AG04449 (cell line): ENCODE results near the gene ATP8A2.

Source experiments
- CTCF ChIA-PET: fragments of 350-600 bp; formaldehyde crosslinking; extraction: SDS; loops from one replicate; lab custom pipeline; 2021; ENCODE audit warnings: antibody characterized with exemption; lab: Yijun Ruan, JAX
- POLR2A ChIA-PET: fragments of 400-600, 350-600 bp; formaldehyde crosslinking; extraction: SDS; loops from one replicate; lab custom pipeline; 2020; ENCODE audit warnings: antibody characterized with exemption, inconsistent platforms; lab: Yijun Ruan, JAX
- DNase-seq: peaks from one replicate; pipeline ENCODE4 v3.0.0-alpha.2; 2010; ENCODE audit warnings: low read depth, low spot score
- H3K4me3 ChIP-seq: 2 replicates; pipeline ENCODE4 v1.5.1; 2011; ENCODE audit warnings: low read depth, mild to moderate bottlenecking, control low read depth, low read length
- TF ChIP-seq, protein P1 (sequence below): IDR thresholded peaks from one replicate; pipeline ENCODE4 v1.5.1; 2011; ENCODE audit warnings: mild to moderate bottlenecking, moderate library complexity, low read length, control low read depth, inconsistent platforms; ENCODE audit not compliant: insufficient read depth; ENCODE audit errors: missing control alignments

Gene ATP8A2

DNA sequence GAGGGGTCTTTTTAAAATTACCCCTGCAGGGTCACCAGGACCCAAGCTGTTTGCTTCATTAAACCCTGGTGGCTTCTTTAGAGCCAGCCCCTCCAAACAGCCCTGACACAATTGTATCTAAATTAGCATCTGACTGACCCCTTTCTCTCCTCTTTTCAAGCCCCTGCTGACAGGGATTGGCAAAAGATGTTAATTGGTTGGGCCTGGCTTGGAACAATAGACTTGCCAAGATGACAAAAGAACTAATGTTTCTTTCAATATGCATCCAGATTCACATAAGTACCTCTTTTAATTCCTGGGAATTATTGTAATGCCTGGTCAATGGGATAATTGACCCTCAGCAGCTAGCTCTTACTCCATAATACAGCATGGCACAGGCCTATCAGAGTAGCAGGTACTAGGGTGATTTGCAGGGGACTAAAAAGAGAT, 539.2 kb downstream of the ATP8A2 start:
- H3K4me3 ChIP-seq: no peak overlapping the region
- ChIA-PET POLR2A (no interaction called here), CTCF (no interaction called here)
- DNase-seq: no peak
- TF ChIP-seq, protein P1, sequence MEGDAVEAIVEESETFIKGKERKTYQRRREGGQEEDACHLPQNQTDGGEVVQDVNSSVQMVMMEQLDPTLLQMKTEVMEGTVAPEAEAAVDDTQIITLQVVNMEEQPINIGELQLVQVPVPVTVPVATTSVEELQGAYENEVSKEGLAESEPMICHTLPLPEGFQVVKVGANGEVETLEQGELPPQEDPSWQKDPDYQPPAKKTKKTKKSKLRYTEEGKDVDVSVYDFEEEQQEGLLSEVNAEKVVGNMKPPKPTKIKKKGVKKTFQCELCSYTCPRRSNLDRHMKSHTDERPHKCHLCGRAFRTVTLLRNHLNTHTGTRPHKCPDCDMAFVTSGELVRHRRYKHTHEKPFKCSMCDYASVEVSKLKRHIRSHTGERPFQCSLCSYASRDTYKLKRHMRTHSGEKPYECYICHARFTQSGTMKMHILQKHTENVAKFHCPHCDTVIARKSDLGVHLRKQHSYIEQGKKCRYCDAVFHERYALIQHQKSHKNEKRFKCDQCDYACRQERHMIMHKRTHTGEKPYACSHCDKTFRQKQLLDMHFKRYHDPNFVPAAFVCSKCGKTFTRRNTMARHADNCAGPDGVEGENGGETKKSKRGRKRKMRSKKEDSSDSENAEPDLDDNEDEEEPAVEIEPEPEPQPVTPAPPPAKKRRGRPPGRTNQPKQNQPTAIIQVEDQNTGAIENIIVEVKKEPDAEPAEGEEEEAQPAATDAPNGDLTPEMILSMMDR: no peak

DNA sequence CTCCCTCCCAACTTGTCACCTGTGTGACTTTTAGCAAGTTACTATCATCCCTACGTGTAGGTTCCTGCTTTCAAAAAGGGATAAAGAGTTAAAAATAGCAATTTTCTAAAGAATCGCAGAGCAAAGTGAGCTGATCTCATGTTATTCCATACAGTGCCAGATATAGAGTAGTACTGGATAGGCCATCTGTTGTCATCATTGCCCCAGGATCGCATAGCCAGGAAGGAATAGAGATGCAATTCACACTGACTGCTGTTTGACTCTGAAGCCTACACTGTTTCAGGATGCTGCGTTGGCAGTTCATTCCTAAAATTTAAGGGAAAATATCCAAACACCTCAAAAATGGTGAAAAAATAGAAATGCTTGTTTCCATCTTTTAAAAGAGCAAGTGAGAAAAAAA, 541.2 kb downstream of the ATP8A2 start:
- no peak overlapping the region for H3K4me3 ChIP-seq
- POLR2A ChIA-PET: no interaction called here
- DNase-seq: no peak
- TF ChIP-seq, protein P1: no peak
- CTCF ChIA-PET: no interaction called here

DNA sequence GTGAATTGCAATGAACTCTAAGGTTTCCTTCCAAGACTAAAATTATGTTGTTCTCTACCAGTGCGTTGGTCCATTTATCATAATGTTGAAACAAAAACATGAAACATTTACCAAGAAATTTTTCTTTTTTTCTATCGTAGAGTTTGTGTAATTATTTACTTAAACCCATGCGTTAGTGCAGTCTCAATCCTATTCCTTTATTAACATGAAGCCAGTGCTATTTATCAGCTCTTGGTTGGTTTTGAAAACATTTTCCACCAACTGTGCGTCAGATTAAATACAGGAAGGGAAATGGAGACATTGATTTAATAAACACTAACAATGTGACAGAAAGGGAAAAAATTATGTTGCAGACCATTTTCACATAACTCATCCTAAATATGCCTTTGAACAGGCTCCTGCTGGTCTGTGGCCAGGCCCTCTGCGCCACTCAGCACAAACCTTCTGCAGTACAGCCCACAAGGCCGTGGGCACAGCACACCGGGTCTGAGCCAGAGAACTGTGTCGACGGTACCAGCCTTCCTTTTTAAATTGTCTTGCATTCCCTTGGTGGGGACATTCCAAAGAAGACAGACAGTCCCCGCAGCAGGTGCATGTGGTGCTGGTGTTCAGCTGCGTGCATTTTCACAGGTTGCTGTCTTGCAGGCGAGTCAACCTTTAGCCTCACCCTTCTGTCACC, 544.2 kb downstream of the ATP8A2 start:
- ChIA-PET POLR2A (no interaction called here), CTCF (no interaction called here)
- H3K4me3 ChIP-seq: no peak overlapping the region
- DNase-seq: no peak
- TF ChIP-seq, protein P1: no peak

DNA sequence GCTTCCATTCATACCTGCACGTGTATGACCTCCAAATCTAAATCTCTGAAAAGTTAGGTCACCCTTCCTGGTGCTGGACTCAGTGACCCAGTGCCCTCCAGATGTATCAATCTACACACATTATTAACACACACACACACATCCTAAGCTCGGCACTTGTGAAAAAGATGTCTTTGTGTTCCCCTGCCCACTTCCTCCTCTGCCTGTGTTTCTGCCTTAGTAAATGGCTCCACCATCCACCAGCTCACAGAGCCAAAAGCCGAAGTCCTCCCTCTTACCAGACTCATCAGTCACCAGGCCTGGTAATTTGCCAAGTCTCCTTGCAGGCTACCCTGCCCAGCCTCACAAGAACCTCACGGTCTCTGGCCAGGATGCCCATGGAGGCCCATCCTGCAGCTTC, 548.5 kb downstream of the ATP8A2 start:
- CTCF ChIA-PET: no interaction called here
- DNase-seq: no peak
- no peak overlapping the region for H3K4me3 ChIP-seq
- TF ChIP-seq, protein P1: no peak
- POLR2A ChIA-PET: no interaction called here

DNA sequence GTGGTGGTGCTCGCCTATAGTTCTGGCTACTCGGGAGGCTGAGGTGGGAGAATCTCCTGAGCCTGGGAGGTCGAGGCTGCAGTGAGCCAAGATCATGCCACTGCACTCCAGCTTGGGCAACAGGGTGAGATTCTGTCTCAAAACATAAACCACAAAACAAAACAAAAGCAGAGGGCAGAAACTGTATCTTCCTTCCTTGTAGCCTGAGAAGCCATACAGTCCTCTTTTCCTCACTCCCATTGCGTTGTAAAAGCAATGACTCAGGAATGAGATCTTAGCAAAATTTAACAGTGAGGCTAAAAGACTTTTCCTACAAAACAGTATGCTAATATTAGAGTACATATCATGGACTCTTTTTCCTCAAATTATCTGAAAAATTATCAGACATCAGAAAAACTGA, 549.2 kb downstream of the ATP8A2 start:
- CTCF ChIA-PET: no interaction called here
- no peak for DNase-seq
- TF ChIP-seq, protein P1: no peak
- POLR2A ChIA-PET: no interaction called here
- H3K4me3 ChIP-seq: no peak overlapping the region

DNA sequence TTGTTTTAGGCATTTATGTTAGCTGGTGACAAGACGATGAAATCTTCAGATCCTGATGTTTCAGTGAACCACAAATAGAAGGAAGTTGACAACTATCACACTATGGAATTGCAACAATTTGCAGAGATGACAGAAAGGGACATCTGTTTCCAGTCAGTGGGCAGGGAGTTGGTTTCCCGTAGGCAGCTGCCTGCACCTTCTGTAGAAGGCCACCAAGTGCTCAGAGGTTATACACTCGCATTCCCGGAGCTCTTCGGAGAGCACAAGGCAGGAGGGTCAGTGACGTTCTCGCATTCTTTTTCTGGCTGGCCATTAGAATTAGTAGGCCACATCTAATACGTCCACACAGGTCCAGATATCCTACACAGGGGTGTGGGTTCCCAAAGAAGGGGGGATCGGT, 550.6 kb downstream of the ATP8A2 start:
- DNase-seq: no peak
- no peak overlapping the region for H3K4me3 ChIP-seq
- TF ChIP-seq, protein P1: no peak
- POLR2A ChIA-PET: no interaction called here
- CTCF ChIA-PET: no interaction called here
